Epithelial cell of proximal tubule (primary cell): ENCODE data around the gene PIGN. TPM values are rescaled to one million over a fixed set of nuclear protein-coding genes. Genes with fewer than 3 reads are reported as not detected.

ENCODE experiments used
- DNase-seq: peaks from one replicate; pipeline ENCODE4 v3.0.0-alpha.2; 2011; ENCODE audit warnings: low read depth
- H3K4me3 ChIP-seq: 2 replicates; pipeline ENCODE4 v1.5.1; 2011; ENCODE audit warnings: low read depth, mild to moderate bottlenecking, low read length
- CTCF ChIP-seq: conservative IDR thresholded peaks from 2 replicates; pipeline ENCODE4 v1.5.1; 2012; ENCODE audit warnings: low read depth, mild to moderate bottlenecking, low read length
- total RNA-seq: library from RNA; depleted of rRNA; stranded (reverse); fragments of >200 nt; gene quantifications from 2 replicates; pipeline ENCODE4 v1.2.3, GENCODE V29; 2015

The PIGN gene
- total RNA-seq, 1 donor from 2014 or later: 21.4 TPM

GRCh38 chr18:62209046-62209445 lies 22.2 kb upstream of the PIGN start:
- no peak overlapping the region for H3K4me3 ChIP-seq
- DNase-seq: no peak
- no peak for TF ChIP-seq CTCF

- no peak for TF ChIP-seq CTCF
- H3K4me3 ChIP-seq: no peak overlapping the region
- no peak for DNase-seq
Measured at GRCh38 chr18:62206593-62206992, 19.7 kb upstream of the PIGN start.

- TF ChIP-seq CTCF: no peak
- no peak overlapping the region for H3K4me3 ChIP-seq
- DNase-seq: no peak
Measured at GRCh38 chr18:62205824-62206223, 19.0 kb upstream of the PIGN start.

GRCh38 chr18:62201870-62202269 lies 15.0 kb upstream of the PIGN start:
- no peak for DNase-seq
- no peak for TF ChIP-seq CTCF
- H3K4me3 ChIP-seq: no peak overlapping the region

- no peak overlapping the region for H3K4me3 ChIP-seq
- no peak for TF ChIP-seq CTCF
- no peak for DNase-seq
Measured at GRCh38 chr18:62200121-62200914, 13.5 kb upstream of the PIGN start.

- no peak for DNase-seq
- H3K4me3 ChIP-seq: no peak overlapping the region
- TF ChIP-seq CTCF: no peak
Measured at GRCh38 chr18:62199629-62200028, 12.8 kb upstream of the PIGN start.

- H3K4me3 ChIP-seq: no peak overlapping the region
- no peak for TF ChIP-seq CTCF
- no peak for DNase-seq
Measured at GRCh38 chr18:62198259-62198658, 11.4 kb upstream of the PIGN start.
